ENCODE measurements around the gene HAUS1.

HAUS1 gene

DNA sequence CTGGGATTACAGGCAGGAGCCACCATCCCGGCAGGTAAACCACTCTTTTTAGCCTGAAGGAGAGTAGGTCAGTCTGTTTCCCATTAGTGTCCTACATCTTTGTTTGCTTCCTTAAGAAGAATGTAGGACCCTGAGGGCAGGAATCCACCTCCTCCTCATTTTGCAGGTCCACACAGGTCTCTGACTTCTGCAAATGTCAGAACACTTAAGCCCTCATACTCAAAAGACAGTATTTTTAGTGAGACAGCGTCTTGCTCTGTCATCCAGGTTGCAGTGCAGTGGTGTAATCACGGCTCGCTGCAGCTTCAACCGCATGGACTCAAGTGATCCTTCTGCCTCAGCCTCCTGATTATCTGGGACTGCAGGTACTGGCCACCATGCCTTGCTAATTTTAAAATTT lies 41.4 kb upstream of the HAUS1 start:
- Histone ChIP-seq H3K9me3 (ENCODE audit: insufficient read depth, low read depth, low read length) (no peaks in the 10 kb centered on the region), H3F3A (ENCODE audit: low read depth) (no peaks in the 10 kb centered on the region), H3K9ac (ENCODE audit: low read depth, low read length, poor library complexity, severe bottlenecking) (no peak overlapping the region), H3K4me1 (ENCODE audit: insufficient read depth, low read length, poor library complexity, severe bottlenecking) (no peaks in the 10 kb centered on the region), H3K27me3 (ENCODE audit: insufficient read depth, low read length, poor library complexity, severe bottlenecking) (no peaks in the 10 kb centered on the region), H3K36me3 (ENCODE audit: insufficient read depth, low read length) (no peaks in the 10 kb centered on the region), H3K9me2 (replicated peaks; ENCODE audit: low read depth, low read length) (no peaks in the 10 kb centered on the region), H3K79me2 (ENCODE audit: insufficient read depth, low read length) (no peaks in the 10 kb centered on the region), H2AFZ (ENCODE audit: low read length) (no peak overlapping the region), H3K4me2 (ENCODE audit: low read depth, low read length, poor library complexity, severe bottlenecking) (no peak overlapping the region), H3K4me3 (ENCODE audit: low read length, poor library complexity, severe bottlenecking) (no peak overlapping the region), H4K20me1 (ENCODE audit: insufficient read depth, low read length, poor library complexity, severe bottlenecking) (no peaks in the 10 kb centered on the region)
- TF ChIP-seq EZH2phosphoT487 (IDR thresholded peaks at IDR 0.05; ENCODE audit: borderline replicate concordance) = no peak

DNA sequence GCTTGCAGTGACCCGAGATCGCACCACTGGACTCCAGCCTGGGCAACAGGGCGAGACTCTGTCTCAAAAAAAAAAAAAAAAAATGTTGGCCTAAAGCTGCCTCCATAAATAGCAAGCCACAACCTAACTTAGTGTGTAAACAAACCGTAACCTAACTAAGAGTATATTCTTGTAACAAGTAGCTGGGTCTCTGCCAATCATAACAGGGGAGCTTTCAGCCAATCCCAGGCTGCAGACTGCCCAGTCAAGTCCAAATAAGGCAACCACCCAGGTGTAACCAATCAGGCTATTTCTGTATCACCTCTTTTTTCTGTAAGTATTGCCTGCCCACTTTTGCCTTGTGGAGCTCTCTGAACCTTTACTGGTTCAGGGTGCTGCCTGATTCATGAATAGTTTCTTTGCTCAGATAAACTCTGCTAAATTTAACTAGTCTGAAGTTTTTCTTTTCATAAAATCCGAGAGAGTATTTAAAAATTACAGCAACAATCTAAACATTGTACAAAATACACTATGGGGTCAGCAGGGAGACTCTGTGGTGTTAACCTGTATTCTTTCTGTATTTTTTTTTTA lies 36.7 kb upstream of the HAUS1 start:
- Histone ChIP-seq H3K9me2 (replicated peaks; ENCODE audit: low read depth, low read length) (no peaks in the 10 kb centered on the region), H3K9ac (ENCODE audit: low read depth, low read length, poor library complexity, severe bottlenecking) (no peak overlapping the region), H3K4me1 (ENCODE audit: insufficient read depth, low read length, poor library complexity, severe bottlenecking) (no peaks in the 10 kb centered on the region), H2AFZ (ENCODE audit: low read length) (no peak overlapping the region), H3K4me3 (ENCODE audit: low read length, poor library complexity, severe bottlenecking) (no peak overlapping the region), H3F3A (ENCODE audit: low read depth) (no peaks in the 10 kb centered on the region), H4K20me1 (ENCODE audit: insufficient read depth, low read length, poor library complexity, severe bottlenecking) (no peaks in the 10 kb centered on the region), H3K4me2 (ENCODE audit: low read depth, low read length, poor library complexity, severe bottlenecking) (no peak overlapping the region), H3K36me3 (ENCODE audit: insufficient read depth, low read length) (no peaks in the 10 kb centered on the region), H3K27me3 (ENCODE audit: insufficient read depth, low read length, poor library complexity, severe bottlenecking) (no peaks in the 10 kb centered on the region), H3K9me3 (ENCODE audit: insufficient read depth, low read depth, low read length) (no peaks in the 10 kb centered on the region), H3K79me2 (ENCODE audit: insufficient read depth, low read length) (no peaks in the 10 kb centered on the region)
- TF ChIP-seq, protein P1, sequence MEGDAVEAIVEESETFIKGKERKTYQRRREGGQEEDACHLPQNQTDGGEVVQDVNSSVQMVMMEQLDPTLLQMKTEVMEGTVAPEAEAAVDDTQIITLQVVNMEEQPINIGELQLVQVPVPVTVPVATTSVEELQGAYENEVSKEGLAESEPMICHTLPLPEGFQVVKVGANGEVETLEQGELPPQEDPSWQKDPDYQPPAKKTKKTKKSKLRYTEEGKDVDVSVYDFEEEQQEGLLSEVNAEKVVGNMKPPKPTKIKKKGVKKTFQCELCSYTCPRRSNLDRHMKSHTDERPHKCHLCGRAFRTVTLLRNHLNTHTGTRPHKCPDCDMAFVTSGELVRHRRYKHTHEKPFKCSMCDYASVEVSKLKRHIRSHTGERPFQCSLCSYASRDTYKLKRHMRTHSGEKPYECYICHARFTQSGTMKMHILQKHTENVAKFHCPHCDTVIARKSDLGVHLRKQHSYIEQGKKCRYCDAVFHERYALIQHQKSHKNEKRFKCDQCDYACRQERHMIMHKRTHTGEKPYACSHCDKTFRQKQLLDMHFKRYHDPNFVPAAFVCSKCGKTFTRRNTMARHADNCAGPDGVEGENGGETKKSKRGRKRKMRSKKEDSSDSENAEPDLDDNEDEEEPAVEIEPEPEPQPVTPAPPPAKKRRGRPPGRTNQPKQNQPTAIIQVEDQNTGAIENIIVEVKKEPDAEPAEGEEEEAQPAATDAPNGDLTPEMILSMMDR (conservative IDR thresholded peaks at IDR 0.05; ENCODE audit: low read length) = no peak
- no peak for TF ChIP-seq EZH2phosphoT487 (IDR thresholded peaks at IDR 0.05; ENCODE audit: borderline replicate concordance)

DNA sequence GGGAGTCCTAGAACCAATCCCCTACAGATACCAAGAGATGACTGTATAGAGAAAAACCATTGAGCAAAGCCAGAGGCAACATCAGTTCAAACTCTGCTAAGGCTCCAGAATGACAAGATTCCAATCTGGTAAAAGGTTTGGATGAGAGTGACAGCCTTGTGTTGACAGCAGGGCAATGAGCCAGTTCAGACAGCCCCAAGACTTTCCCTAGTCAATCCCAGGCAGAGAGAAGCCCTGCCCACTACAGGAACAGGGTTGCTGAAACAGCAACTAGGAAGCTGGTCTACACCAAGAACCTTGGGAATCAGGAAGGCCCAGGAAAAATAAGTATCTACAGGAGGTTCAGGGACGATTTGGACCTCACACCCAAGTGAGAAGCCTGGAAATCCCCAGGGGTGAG lies 35.4 kb upstream of the HAUS1 start:
- H4K20me1 ChIP-seq (ENCODE audit: insufficient read depth, low read length, poor library complexity, severe bottlenecking) = no peaks in the 10 kb centered on the region
- TF ChIP-seq, protein P1 (conservative IDR thresholded peaks at IDR 0.05; ENCODE audit: low read length) = no peak
- H2AFZ ChIP-seq (ENCODE audit: low read length) = no peak overlapping the region
- H3K27me3 ChIP-seq (ENCODE audit: insufficient read depth, low read length, poor library complexity, severe bottlenecking) = no peaks in the 10 kb centered on the region
- no peaks in the 10 kb centered on the region for H3K9me2 ChIP-seq (replicated peaks; ENCODE audit: low read depth, low read length)
- no peak overlapping the region for H3K4me3 ChIP-seq (ENCODE audit: low read length, poor library complexity, severe bottlenecking)
- no peak overlapping the region for H3K4me2 ChIP-seq (ENCODE audit: low read depth, low read length, poor library complexity, severe bottlenecking)
- H3K4me1 ChIP-seq (ENCODE audit: insufficient read depth, low read length, poor library complexity, severe bottlenecking) = peaks cover 7% of the 10 kb centered on the region
- no peaks in the 10 kb centered on the region for H3K79me2 ChIP-seq (ENCODE audit: insufficient read depth, low read length)
- H3K9ac ChIP-seq (ENCODE audit: low read depth, low read length, poor library complexity, severe bottlenecking) = no peak overlapping the region
- no peaks in the 10 kb centered on the region for H3K9me3 ChIP-seq (ENCODE audit: insufficient read depth, low read depth, low read length)
- H3F3A ChIP-seq (ENCODE audit: low read depth) = no peaks in the 10 kb centered on the region
- no peaks in the 10 kb centered on the region for H3K36me3 ChIP-seq (ENCODE audit: insufficient read depth, low read length)

DNA sequence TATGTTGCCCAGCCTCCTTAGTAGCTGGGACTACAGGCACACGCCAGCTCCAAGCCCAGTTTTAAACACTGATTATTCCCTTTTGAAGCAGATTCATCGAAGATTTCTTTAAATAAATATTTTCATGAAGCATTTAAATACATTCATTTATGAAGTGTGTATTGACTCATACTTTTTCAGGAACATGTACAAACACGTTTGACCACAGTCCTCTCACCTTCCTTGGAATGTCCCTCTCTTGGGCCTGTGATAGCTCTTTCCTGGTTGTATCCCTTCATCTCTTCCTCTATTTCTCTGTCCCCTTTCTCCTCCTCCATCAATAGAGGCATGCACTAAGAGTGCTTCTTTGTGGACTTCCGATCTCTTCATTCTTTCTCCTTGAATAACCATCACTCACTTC lies 34.7 kb upstream of the HAUS1 start:
- Histone ChIP-seq H3K4me1 (ENCODE audit: insufficient read depth, low read length, poor library complexity, severe bottlenecking) (peaks cover 7% of the 10 kb centered on the region), H3K9me3 (ENCODE audit: insufficient read depth, low read depth, low read length) (no peaks in the 10 kb centered on the region), H3K36me3 (ENCODE audit: insufficient read depth, low read length) (no peaks in the 10 kb centered on the region), H3K4me3 (ENCODE audit: low read length, poor library complexity, severe bottlenecking) (no peak overlapping the region), H3K9me2 (replicated peaks; ENCODE audit: low read depth, low read length) (no peaks in the 10 kb centered on the region), H2AFZ (ENCODE audit: low read length) (no peak overlapping the region), H3K4me2 (ENCODE audit: low read depth, low read length, poor library complexity, severe bottlenecking) (no peak overlapping the region), H3K79me2 (ENCODE audit: insufficient read depth, low read length) (no peaks in the 10 kb centered on the region), H3F3A (ENCODE audit: low read depth) (no peaks in the 10 kb centered on the region), H3K27me3 (ENCODE audit: insufficient read depth, low read length, poor library complexity, severe bottlenecking) (no peaks in the 10 kb centered on the region), H3K9ac (ENCODE audit: low read depth, low read length, poor library complexity, severe bottlenecking) (no peak overlapping the region), H4K20me1 (ENCODE audit: insufficient read depth, low read length, poor library complexity, severe bottlenecking) (no peaks in the 10 kb centered on the region)
- no peak for TF ChIP-seq EZH2phosphoT487 (IDR thresholded peaks at IDR 0.05; ENCODE audit: borderline replicate concordance)
- TF ChIP-seq, protein P1 (conservative IDR thresholded peaks at IDR 0.05; ENCODE audit: low read length) = no peak

Measured in Loucy (cell line).